GM12892 (cell line): Measurements from ENCODE around the gene SWSAP1.

Source experiments
- POLR2AphosphoS5 ChIP-seq: IDR thresholded peaks from 2 replicates; pipeline ENCODE4 v1.6.1; 2011; ENCODE audit warnings: low read depth, low read length, control low read depth
- TAF1 ChIP-seq: IDR thresholded peaks from 2 replicates; pipeline ENCODE4 v1.6.1; 2011; ENCODE audit warnings: low read depth, mild to moderate bottlenecking, control low read depth, low read length, borderline replicate concordance

DNA sequence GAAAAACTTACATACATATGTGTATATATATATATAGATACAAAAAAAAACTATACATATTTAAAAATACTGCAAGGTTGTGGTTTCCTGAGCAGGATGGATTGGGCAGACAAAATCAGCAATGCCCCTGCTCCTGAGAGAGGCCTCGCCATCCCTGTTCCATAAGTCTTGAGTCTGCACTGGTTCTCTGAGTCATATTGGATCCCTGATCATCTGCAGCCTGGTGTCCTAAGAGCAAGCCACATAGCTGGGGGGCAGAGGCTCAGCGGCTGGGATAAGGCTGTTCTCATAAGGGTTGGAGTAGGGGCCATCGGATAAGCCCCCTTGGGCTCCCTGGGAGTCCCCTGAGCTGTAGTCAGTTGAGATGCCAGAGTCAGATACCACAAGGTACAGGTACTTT lies 3.3 kb downstream of the SWSAP1 start:
- no peak for TF ChIP-seq TAF1
- no peak for TF ChIP-seq POLR2AphosphoS5
